Stimulated activated CD4-positive, alpha-beta T cell treated with anti-CD3 and anti-CD28 coated beads, Interleukin-12 subunit alpha, Interleukin-12 subunit beta, amount 100 ng/mL, for 24 hours (primary cell): ENCODE measurements around the gene GYG1.

Experiments
- DNase-seq, 2 experiments: peaks; one replicate each; pipeline ENCODE4 v3.0.0-alpha.2; 2020; ENCODE audit warnings: low read depth in 2 of 2

The GYG1 gene

GRCh38 chr3:149016669-149017541, 25.6 kb downstream of the GYG1 start:
- no peak for DNase-seq

- DNase-seq, result no peak
These were observed 26.9 kb downstream of the GYG1 start for GRCh38 chr3:149018247-149018646.

- no peak for DNase-seq
These were observed 28.2 kb downstream of the GYG1 start for GRCh38 chr3:149019580-149019979.

- no peak for DNase-seq
These were observed 29.0 kb downstream of the GYG1 start for GRCh38 chr3:149020196-149020838.

- DNase-seq, result peak in 1 of 2 experiments; percentile 6
These were observed 29.5 kb downstream of the GYG1 start for GRCh38 chr3:149020839-149021252.

- no peak for DNase-seq
These were observed 30.5 kb downstream of the GYG1 start for GRCh38 chr3:149021830-149022229.

GRCh38 chr3:149023951-149024350, 32.6 kb downstream of the GYG1 start:
- no peak for DNase-seq

- DNase-seq, result no peak
These were observed 35.4 kb downstream of the GYG1 start for GRCh38 chr3:149026718-149027117.

GRCh38 chr3:149031096-149031495, 39.8 kb downstream of the GYG1 start:
- no peak for DNase-seq

- DNase-seq, result no peak
These were observed 46.3 kb downstream of the GYG1 start for GRCh38 chr3:149037684-149038083.

- no peak for DNase-seq
These were observed 47.0 kb downstream of the GYG1 start for GRCh38 chr3:149038322-149038721.

GRCh38 chr3:149042789-149043386, 51.5 kb downstream of the GYG1 start:
- DNase-seq, result no peak

- no peak for DNase-seq
These were observed 53.2 kb downstream of the GYG1 start for GRCh38 chr3:149044339-149045083.

- no peak for DNase-seq
These were observed 64.2 kb downstream of the GYG1 start for GRCh38 chr3:149055575-149055974.

- no peak for DNase-seq
These were observed 66.9 kb downstream of the GYG1 start for GRCh38 chr3:149058198-149058597.

- no peak for DNase-seq
These were observed 67.3 kb downstream of the GYG1 start for GRCh38 chr3:149058602-149059001.

- no peak for DNase-seq
These were observed 70.4 kb downstream of the GYG1 start for GRCh38 chr3:149061776-149062175.

GRCh38 chr3:149067883-149068282, 76.5 kb downstream of the GYG1 start:
- DNase-seq, result no peak
